ENCODE results near the gene ERC2.

The ERC2 gene

GRCh38 chr3:56297281-56297840, 170.9 kb downstream of the ERC2 start:
- no peak for TF ChIP-seq ZNF70 (CRISPR knock-in tag; IDR thresholded peaks at IDR 0.05)

DNA sequence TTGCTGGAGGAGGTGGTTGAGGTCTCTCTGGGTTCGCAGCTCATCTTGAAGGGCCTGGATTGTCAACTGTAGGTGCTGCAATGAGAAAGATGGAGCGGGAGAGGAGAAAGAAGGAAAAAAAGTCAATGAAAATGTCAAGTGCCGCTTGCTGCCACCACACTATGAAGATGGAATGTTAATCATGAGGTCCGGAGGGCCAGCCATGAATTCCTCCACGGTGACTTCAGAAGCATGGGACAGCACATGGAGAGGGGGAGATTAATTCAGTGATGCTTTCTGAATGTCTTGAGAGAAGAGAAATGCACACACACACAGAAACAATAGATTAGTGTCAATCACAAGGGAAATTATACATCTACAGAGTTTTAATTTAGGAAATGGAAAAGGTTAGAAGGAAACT, 171.9 kb downstream of the ERC2 start:
- no peak for ATAC-seq
- TF ChIP-seq, protein P1, sequence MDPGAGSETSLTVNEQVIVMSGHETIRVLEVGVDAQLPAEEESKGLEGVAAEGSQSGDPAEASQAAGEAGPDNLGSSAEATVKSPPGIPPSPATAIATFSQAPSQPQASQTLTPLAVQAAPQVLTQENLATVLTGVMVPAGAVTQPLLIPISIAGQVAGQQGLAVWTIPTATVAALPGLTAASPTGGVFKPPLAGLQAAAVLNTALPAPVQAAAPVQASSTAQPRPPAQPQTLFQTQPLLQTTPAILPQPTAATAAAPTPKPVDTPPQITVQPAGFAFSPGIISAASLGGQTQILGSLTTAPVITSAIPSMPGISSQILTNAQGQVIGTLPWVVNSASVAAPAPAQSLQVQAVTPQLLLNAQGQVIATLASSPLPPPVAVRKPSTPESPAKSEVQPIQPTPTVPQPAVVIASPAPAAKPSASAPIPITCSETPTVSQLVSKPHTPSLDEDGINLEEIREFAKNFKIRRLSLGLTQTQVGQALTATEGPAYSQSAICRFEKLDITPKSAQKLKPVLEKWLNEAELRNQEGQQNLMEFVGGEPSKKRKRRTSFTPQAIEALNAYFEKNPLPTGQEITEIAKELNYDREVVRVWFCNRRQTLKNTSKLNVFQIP (CRISPR knock-in tag; IDR thresholded peaks at IDR 0.05; ENCODE audit: borderline replicate concordance, low read depth) = no peak
- TF ChIP-seq, protein P2, sequence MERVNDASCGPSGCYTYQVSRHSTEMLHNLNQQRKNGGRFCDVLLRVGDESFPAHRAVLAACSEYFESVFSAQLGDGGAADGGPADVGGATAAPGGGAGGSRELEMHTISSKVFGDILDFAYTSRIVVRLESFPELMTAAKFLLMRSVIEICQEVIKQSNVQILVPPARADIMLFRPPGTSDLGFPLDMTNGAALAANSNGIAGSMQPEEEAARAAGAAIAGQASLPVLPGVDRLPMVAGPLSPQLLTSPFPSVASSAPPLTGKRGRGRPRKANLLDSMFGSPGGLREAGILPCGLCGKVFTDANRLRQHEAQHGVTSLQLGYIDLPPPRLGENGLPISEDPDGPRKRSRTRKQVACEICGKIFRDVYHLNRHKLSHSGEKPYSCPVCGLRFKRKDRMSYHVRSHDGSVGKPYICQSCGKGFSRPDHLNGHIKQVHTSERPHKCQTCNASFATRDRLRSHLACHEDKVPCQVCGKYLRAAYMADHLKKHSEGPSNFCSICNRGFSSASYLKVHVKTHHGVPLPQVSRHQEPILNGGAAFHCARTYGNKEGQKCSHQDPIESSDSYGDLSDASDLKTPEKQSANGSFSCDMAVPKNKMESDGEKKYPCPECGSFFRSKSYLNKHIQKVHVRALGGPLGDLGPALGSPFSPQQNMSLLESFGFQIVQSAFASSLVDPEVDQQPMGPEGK (CRISPR knock-in tag; IDR thresholded peaks at IDR 0.05; ENCODE audit: borderline replicate concordance) = no peak
- no peak for TF ChIP-seq BACH2 (CRISPR knock-in tag; IDR thresholded peaks at IDR 0.05; ENCODE audit: borderline replicate concordance)
- TF ChIP-seq ISL1 (CRISPR knock-in tag; IDR thresholded peaks at IDR 0.05) = no peak
- TF ChIP-seq ZNF70 (CRISPR knock-in tag; IDR thresholded peaks at IDR 0.05) = no peak
- no peak for TF ChIP-seq CSDC2 (CRISPR knock-in tag; IDR thresholded peaks at IDR 0.05)
- TF ChIP-seq TCF4 (CRISPR knock-in tag; IDR thresholded peaks at IDR 0.05; ENCODE audit: borderline replicate concordance) = no peak
- no peak for TF ChIP-seq TOX (CRISPR knock-in tag; IDR thresholded peaks at IDR 0.05; ENCODE audit: borderline replicate concordance)
- no peak for TF ChIP-seq SNAI2 (CRISPR knock-in tag; IDR thresholded peaks at IDR 0.05)
- TF ChIP-seq, protein P3, sequence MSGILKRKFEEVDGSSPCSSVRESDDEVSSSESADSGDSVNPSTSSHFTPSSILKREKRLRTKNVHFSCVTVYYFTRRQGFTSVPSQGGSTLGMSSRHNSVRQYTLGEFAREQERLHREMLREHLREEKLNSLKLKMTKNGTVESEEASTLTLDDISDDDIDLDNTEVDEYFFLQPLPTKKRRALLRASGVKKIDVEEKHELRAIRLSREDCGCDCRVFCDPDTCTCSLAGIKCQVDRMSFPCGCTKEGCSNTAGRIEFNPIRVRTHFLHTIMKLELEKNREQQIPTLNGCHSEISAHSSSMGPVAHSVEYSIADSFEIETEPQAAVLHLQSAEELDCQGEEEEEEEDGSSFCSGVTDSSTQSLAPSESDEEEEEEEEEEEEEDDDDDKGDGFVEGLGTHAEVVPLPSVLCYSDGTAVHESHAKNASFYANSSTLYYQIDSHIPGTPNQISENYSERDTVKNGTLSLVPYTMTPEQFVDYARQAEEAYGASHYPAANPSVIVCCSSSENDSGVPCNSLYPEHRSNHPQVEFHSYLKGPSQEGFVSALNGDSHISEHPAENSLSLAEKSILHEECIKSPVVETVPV (CRISPR knock-in tag; IDR thresholded peaks at IDR 0.05) = no peak
- TF ChIP-seq ZFP30 (CRISPR knock-in tag; IDR thresholded peaks at IDR 0.05) = no peak
- no peak for TF ChIP-seq ZFP3 (CRISPR knock-in tag; IDR thresholded peaks at IDR 0.05)
- no peak for TF ChIP-seq PPARA (CRISPR knock-in tag; IDR thresholded peaks at IDR 0.05; ENCODE audit: borderline replicate concordance)
- TF ChIP-seq ARNTL (CRISPR knock-in tag; IDR thresholded peaks at IDR 0.05; ENCODE audit: borderline replicate concordance, low read depth) = no peak
- TF ChIP-seq OSR1 (CRISPR knock-in tag; IDR thresholded peaks at IDR 0.05) = no peak
- TF ChIP-seq, protein P4, sequence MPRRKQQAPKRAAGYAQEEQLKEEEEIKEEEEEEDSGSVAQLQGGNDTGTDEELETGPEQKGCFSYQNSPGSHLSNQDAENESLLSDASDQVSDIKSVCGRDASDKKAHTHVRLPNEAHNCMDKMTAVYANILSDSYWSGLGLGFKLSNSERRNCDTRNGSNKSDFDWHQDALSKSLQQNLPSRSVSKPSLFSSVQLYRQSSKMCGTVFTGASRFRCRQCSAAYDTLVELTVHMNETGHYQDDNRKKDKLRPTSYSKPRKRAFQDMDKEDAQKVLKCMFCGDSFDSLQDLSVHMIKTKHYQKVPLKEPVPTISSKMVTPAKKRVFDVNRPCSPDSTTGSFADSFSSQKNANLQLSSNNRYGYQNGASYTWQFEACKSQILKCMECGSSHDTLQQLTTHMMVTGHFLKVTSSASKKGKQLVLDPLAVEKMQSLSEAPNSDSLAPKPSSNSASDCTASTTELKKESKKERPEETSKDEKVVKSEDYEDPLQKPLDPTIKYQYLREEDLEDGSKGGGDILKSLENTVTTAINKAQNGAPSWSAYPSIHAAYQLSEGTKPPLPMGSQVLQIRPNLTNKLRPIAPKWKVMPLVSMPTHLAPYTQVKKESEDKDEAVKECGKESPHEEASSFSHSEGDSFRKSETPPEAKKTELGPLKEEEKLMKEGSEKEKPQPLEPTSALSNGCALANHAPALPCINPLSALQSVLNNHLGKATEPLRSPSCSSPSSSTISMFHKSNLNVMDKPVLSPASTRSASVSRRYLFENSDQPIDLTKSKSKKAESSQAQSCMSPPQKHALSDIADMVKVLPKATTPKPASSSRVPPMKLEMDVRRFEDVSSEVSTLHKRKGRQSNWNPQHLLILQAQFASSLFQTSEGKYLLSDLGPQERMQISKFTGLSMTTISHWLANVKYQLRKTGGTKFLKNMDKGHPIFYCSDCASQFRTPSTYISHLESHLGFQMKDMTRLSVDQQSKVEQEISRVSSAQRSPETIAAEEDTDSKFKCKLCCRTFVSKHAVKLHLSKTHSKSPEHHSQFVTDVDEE (CRISPR knock-in tag; IDR thresholded peaks at IDR 0.05) = no peak
- TF ChIP-seq ESRRG (CRISPR knock-in tag; IDR thresholded peaks at IDR 0.05) = no peak
- no peak for TF ChIP-seq ZC3H10 (CRISPR knock-in tag; IDR thresholded peaks at IDR 0.05)
- TF ChIP-seq RARB (CRISPR knock-in tag; IDR thresholded peaks at IDR 0.05) = no peak
- TF ChIP-seq ZNF565 (CRISPR knock-in tag; conservative IDR thresholded peaks at IDR 0.05; ENCODE audit: low read depth) = no peak

More at GRCh38 chr3:56297281-56297840, 170.9 kb downstream of the ERC2 start:
- no peak for ATAC-seq

DNA sequence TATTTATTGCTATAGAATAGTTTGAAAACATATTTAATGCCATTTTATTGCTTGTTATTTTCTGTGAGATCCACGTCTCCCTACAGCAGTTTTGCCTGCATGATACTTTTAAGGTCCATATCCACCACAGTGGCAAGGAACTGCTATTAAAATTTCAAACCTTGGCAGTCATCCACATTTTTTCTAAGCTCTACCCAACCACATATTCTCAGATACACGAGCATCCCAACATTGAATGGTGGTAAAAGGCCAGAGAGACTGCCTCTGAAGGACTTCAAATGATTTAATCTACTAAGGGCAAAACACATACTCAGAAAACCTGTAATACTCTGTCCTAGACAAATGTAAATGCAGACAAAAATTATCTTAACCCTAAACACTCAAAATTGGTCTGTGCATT, 173.1 kb downstream of the ERC2 start:
- ATAC-seq = no peak
- TF ChIP-seq, protein P3 (CRISPR knock-in tag; IDR thresholded peaks at IDR 0.05) = no peak
- no peak for TF ChIP-seq GLIS3 (CRISPR knock-in tag; IDR thresholded peaks at IDR 0.05)
- TF ChIP-seq, protein P1 (CRISPR knock-in tag; IDR thresholded peaks at IDR 0.05; ENCODE audit: borderline replicate concordance, low read depth) = no peak
- TF ChIP-seq SNAI2 (CRISPR knock-in tag; IDR thresholded peaks at IDR 0.05) = no peak
- no peak for TF ChIP-seq ZNF70 (CRISPR knock-in tag; IDR thresholded peaks at IDR 0.05)
- TF ChIP-seq BACH2 (CRISPR knock-in tag; IDR thresholded peaks at IDR 0.05; ENCODE audit: borderline replicate concordance) = no peak
- no peak for TF ChIP-seq PPARA (CRISPR knock-in tag; IDR thresholded peaks at IDR 0.05; ENCODE audit: borderline replicate concordance)
- no peak for TF ChIP-seq ZC3H10 (CRISPR knock-in tag; IDR thresholded peaks at IDR 0.05)
- no peak for TF ChIP-seq OSR1 (CRISPR knock-in tag; IDR thresholded peaks at IDR 0.05)
- TF ChIP-seq, protein P4 (CRISPR knock-in tag; IDR thresholded peaks at IDR 0.05) = no peak
- no peak for TF ChIP-seq ARNTL (CRISPR knock-in tag; IDR thresholded peaks at IDR 0.05; ENCODE audit: borderline replicate concordance, low read depth)
- TF ChIP-seq ZFP3 (CRISPR knock-in tag; IDR thresholded peaks at IDR 0.05) = no peak

Measured in SK-N-SH treated with all-trans-retinoic acid at 6 μM for 48 hours (cell line).